GM12878 (cell line): Measurements from ENCODE around the gene FAM9C. TPM values are rescaled to one million over a fixed set of nuclear protein-coding genes. Genes with fewer than 3 reads are reported as not detected.

Source experiments
- BACH1 ChIP-seq: fragments of 450-650 bp; IDR thresholded peaks from 2 replicates; pipeline ENCODE4 v1.6.1; 2017; ENCODE audit warnings: mild to moderate bottlenecking, borderline replicate concordance
- CBX3 ChIP-seq: fragments of 200-600 bp; sonication (generic); IDR thresholded peaks from 2 replicates; pipeline ENCODE4 v1.6.1; 2016; ENCODE audit warnings: low read depth, borderline replicate concordance
- CHD4 ChIP-seq: fragments of 200-600 bp; sonication (generic); IDR thresholded peaks from 2 replicates; pipeline ENCODE4 v1.6.1; 2016; ENCODE audit warnings: mild to moderate bottlenecking
- ELK1 ChIP-seq: IDR thresholded peaks from 2 replicates; pipeline ENCODE4 v1.6.1; 2012; ENCODE audit warnings: low read depth, low read length, improper control_type of control experiment
- ETV6 ChIP-seq, 2 experiments: fragments of 450-650 bp in 1 of 2; IDR thresholded peaks in 1 of 2; conservative IDR thresholded peaks in 1 of 2; 2 replicates each; pipeline ENCODE4 v1.6.1; 2014; ENCODE audit warnings: antibody characterized with exemption in 1 of 2, borderline replicate concordance in 1 of 2, low read depth in 1 of 2, mild to moderate bottlenecking in 1 of 2, moderate library complexity in 1 of 2
- FOXK2 ChIP-seq: fragments of 450-650 bp; IDR thresholded peaks from 2 replicates; pipeline ENCODE4 v1.6.1; 2017; ENCODE audit warnings: mild to moderate bottlenecking, moderate library complexity
- HCFC1 ChIP-seq: fragments of 150-350 bp; IDR thresholded peaks from 2 replicates; pipeline ENCODE4 v1.6.1; 2014; ENCODE audit warnings: low read length
- IRF3 ChIP-seq: fragments of 450-650 bp; IDR thresholded peaks from 2 replicates; pipeline ENCODE4 v1.6.1; 2014; ENCODE audit warnings: mild to moderate bottlenecking
- IRF4 ChIP-seq: IDR thresholded peaks from 2 replicates; pipeline ENCODE4 v1.6.1; 2011; ENCODE audit warnings: low read depth, low read length
- KAT2A ChIP-seq: conservative IDR thresholded peaks from 2 replicates; pipeline ENCODE4 v1.6.1; 2011; ENCODE audit warnings: low read depth, low read length; ENCODE audit not compliant: control insufficient read depth
- LARP7 ChIP-seq: fragments of 450-650 bp; IDR thresholded peaks from 2 replicates; pipeline ENCODE4 v1.6.1; 2017; ENCODE audit warnings: mild to moderate bottlenecking
- MAX ChIP-seq: IDR thresholded peaks from 2 replicates; pipeline ENCODE4 v1.6.1; 2012; ENCODE audit warnings: low read depth, low read length, improper control_type of control experiment
- MTA2 ChIP-seq: fragments of 450-650 bp; IDR thresholded peaks from 2 replicates; pipeline ENCODE4 v1.6.1; 2016; ENCODE audit warnings: low read depth, mild to moderate bottlenecking, moderate library complexity
- MXI1 ChIP-seq: fragments of 150-350 bp; IDR thresholded peaks from 2 replicates; pipeline ENCODE4 v1.6.1; 2011; ENCODE audit warnings: low read depth, mild to moderate bottlenecking, inconsistent platforms, low read length, improper control_type of control experiment
- MYC ChIP-seq: IDR thresholded peaks from 2 replicates; pipeline ENCODE4 v1.6.1; 2011; ENCODE audit warnings: mild to moderate bottlenecking, low read length, moderate library complexity, inconsistent platforms; ENCODE audit not compliant: insufficient read depth, insufficient replicate concordance, insufficient read length, severe bottlenecking
- NBN ChIP-seq: fragments of 450-650 bp; IDR thresholded peaks from 2 replicates; pipeline ENCODE4 v1.6.1; 2016
- NFIC ChIP-seq: IDR thresholded peaks from 2 replicates; pipeline ENCODE4 v1.6.1; 2012; ENCODE audit warnings: low read depth, mild to moderate bottlenecking, inconsistent platforms, low read length, moderate library complexity
- NR2C2 ChIP-seq: IDR thresholded peaks from 2 replicates; pipeline ENCODE4 v1.6.1; 2011; ENCODE audit warnings: borderline replicate concordance, low read depth; ENCODE audit not compliant: control insufficient read depth, insufficient read length
- NR2F1 ChIP-seq: fragments of 450-650 bp; conservative IDR thresholded peaks from 2 replicates; pipeline ENCODE4 v1.6.1; 2017; ENCODE audit warnings: mild to moderate bottlenecking
- PML ChIP-seq: IDR thresholded peaks from 2 replicates; pipeline ENCODE4 v1.6.1; 2012; ENCODE audit warnings: low read length, inconsistent platforms
- SIX5 ChIP-seq: IDR thresholded peaks from 2 replicates; pipeline ENCODE4 v1.6.1; 2011; ENCODE audit warnings: mild to moderate bottlenecking, low read depth, low read length, moderate library complexity; ENCODE audit not compliant: severe bottlenecking
- SMARCA5 ChIP-seq: fragments of 450-650 bp; IDR thresholded peaks from 2 replicates; pipeline ENCODE4 v1.6.1; 2017; ENCODE audit warnings: mild to moderate bottlenecking
- SREBF1 ChIP-seq: IDR thresholded peaks from 2 replicates; pipeline ENCODE4 v1.6.1; 2012; ENCODE audit warnings: mild to moderate bottlenecking, low read length
- SUPT20H ChIP-seq: IDR thresholded peaks from 2 replicates; pipeline ENCODE4 v1.6.1; 2011; ENCODE audit warnings: low read depth, mild to moderate bottlenecking, low read length, moderate library complexity, borderline replicate concordance; ENCODE audit not compliant: control insufficient read depth
- TAF1 ChIP-seq: IDR thresholded peaks from 2 replicates; pipeline ENCODE4 v1.6.1; 2011; ENCODE audit warnings: mild to moderate bottlenecking, low read depth, low read length, borderline replicate concordance
- TBL1XR1 ChIP-seq: IDR thresholded peaks from 2 replicates; pipeline ENCODE4 v1.6.1; 2012; ENCODE audit warnings: low read depth, low read length, improper control_type of control experiment
- ZNF622 ChIP-seq: fragments of 450-650 bp; IDR thresholded peaks from 2 replicates; pipeline ENCODE4 v1.6.1; 2017; ENCODE audit warnings: mild to moderate bottlenecking, inconsistent platforms
- ZNF687 ChIP-seq: fragments of 450-650 bp; IDR thresholded peaks from 2 replicates; pipeline ENCODE4 v1.6.1; 2017; ENCODE audit warnings: mild to moderate bottlenecking, moderate library complexity
- polyA plus RNA-seq, 11 experiments: library from polyadenylated mRNA; depleted of rRNA in 4 of 11; unstranded in 6 of 11; stranded (reverse) in 5 of 11; fragments of >200 nt; fragmentation: Nextera tagmentation in 4 of 11; fragmentation: Illumina TruSeq in 1 of 11; extraction: Ambion mirVana in 4 of 11; extraction: Trizol in 1 of 11; gene quantifications; 1 replicate in 1 of 11; 2 replicates in 10 of 11; pipeline versions ENCODE4 v1.2.1 to v1.2.3, GENCODE V29; 2011 to 2016; ENCODE audit warnings: inconsistent platforms in 2 of 11, missing spikeins in 2 of 11, low read depth in 1 of 11
- total RNA-seq, 4 experiments: library from RNA; depleted of rRNA in 3 of 4; stranded (reverse); fragments of >200 nt in 3 of 4; fragmentation: Illumina TruSeq in 1 of 4; extraction: Trizol in 1 of 4; gene quantifications; 2 replicates each; pipeline versions ENCODE4 v1.2.1 to v1.2.3, GENCODE V29; 2013 to 2021

Gene FAM9C
- total and polyA plus RNA-seq, 10 of the 15 experiments (the other 5 are each of a cell fraction or from before 2014, with no cell fraction given): 0.01 to 0.03 TPM; not detected in 8

- no peak for TF ChIP-seq ZNF687
- TF ChIP-seq ZNF622: no peak
- TF ChIP-seq FOXK2: no peak
- TF ChIP-seq BACH1: no peak
- no peak for TF ChIP-seq LARP7
- peak in 1 of 2 experiments; percentile 91; a peak in 2 of 4 replicates for TF ChIP-seq ETV6 (conservative IDR thresholded peaks at IDR 0.05 in 1 of 2, IDR thresholded peaks at IDR 0.05 in 1 of 2; ENCODE audit: borderline replicate concordance in 1 of 2, low read depth in 1 of 2)
- no peak for TF ChIP-seq SIX5
- no peak for TF ChIP-seq NR2C2
- peak; percentile 81; the same call in 1 of the 2 replicates for TF ChIP-seq TBL1XR1
- no peak for TF ChIP-seq NR2F1
- no peak; the same call in 1 of the 2 replicates for TF ChIP-seq TAF1
- TF ChIP-seq MXI1: no peak
- no peak for TF ChIP-seq HCFC1
- no peak for TF ChIP-seq SMARCA5
- no peak for TF ChIP-seq PML
- no peak; the same call in 1 of the 2 replicates for TF ChIP-seq MAX
- no peak for TF ChIP-seq CBX3
- TF ChIP-seq SREBF1: no peak
- no peak for TF ChIP-seq ELK1
- no peak for TF ChIP-seq MYC
- TF ChIP-seq MTA2: no peak
- TF ChIP-seq NFIC: no peak
- TF ChIP-seq SUPT20H: no peak
- TF ChIP-seq IRF3: no peak
- TF ChIP-seq CHD4: no peak
- peak; percentile 74 for TF ChIP-seq NBN
- TF ChIP-seq KAT2A: no peak
- TF ChIP-seq IRF4: peak; percentile 91
These were observed 48.1 kb upstream of the FAM9C start (continued) for GRCh38 chrX:13092455-13092941.
